Ascending aorta (tissue), 2 donors: ENCODE measurements around the gene PIM3. TPM values are rescaled to one million over a fixed set of nuclear protein-coding genes. Genes with fewer than 3 reads are reported as not detected.

Experiments
- DNase-seq, 2 donors: peaks; one replicate each; pipeline ENCODE4 v3.0.0-alpha.2; 2019; ENCODE audit warnings: low spot score in 2 of 2
- H3K27ac ChIP-seq, 2 donors: fragments of 200-600 bp; sonication (generic); one replicate each; pipeline ENCODE4 v1.5.1; 2016 to 2017; ENCODE audit warnings: mild to moderate bottlenecking in 1 of 2
- H3K27me3 ChIP-seq: fragments of 200-600 bp; sonication (generic); one replicate; pipeline ENCODE4 v1.5.1; 2017
- H3K36me3 ChIP-seq, 2 donors: fragments of 200-600 bp; sonication (generic); one replicate each; pipeline ENCODE4 v1.5.1; 2016
- H3K4me1 ChIP-seq, 2 donors: fragments of 200-600 bp; sonication (generic); one replicate each; pipeline ENCODE4 v1.5.1; 2016 to 2017; ENCODE audit warnings: mild to moderate bottlenecking in 1 of 2
- H3K4me3 ChIP-seq, 2 donors: fragments of 200-600 bp; sonication (generic); one replicate each; pipeline ENCODE4 v1.5.1; 2016 to 2017; ENCODE audit warnings: mild to moderate bottlenecking in 1 of 2
- H3K9me3 ChIP-seq, 2 donors: fragments of 200-600 bp; sonication (generic); one replicate each; pipeline ENCODE4 v1.5.1; 2016
- CTCF ChIP-seq, 3 experiments: fragments of 200-600 bp in 2 of 3; fragments of 450-650 bp in 1 of 3; sonication (generic) in 2 of 3; IDR thresholded peaks; one replicate each; pipeline ENCODE4 v1.5.1; 2016 to 2019; ENCODE audit warnings: antibody characterized with exemption in 3 of 3, mild to moderate bottlenecking in 1 of 3, moderate library complexity in 1 of 3
- intact Hi-C: fragments of 100-400 bp; cut with DNase I; formaldehyde crosslinking; loops from one replicate; pipeline ENCODE4 v1.15.1; 2023
- total RNA-seq: library from RNA; depleted of rRNA; stranded (reverse); fragments of >200 nt; gene quantifications from one replicate; pipeline ENCODE4 v1.1.0, GENCODE V29; 2016

The PIM3 gene
- total RNA-seq, 1 donor from 2014 or later: 269 TPM

GRCh38 chr22:49953680-49954344 is 6.8 kb upstream of the PIM3 start:
- Histone ChIP-seq H3K4me3 (no peak overlapping the region), H3K27me3 (no peaks in the 10 kb centered on the region), H3K9me3 (no peaks in the 10 kb centered on the region), H3K27ac (peak overlapping the region; percentile 19 to 36), H3K4me1 (peaks cover 3 to 16% of the 10 kb centered on the region in 2 donors), H3K36me3 (no peaks in the 10 kb centered on the region)
- DNase-seq: no peak
- intact Hi-C loops: no loop called here
- TF ChIP-seq CTCF (IDR thresholded peaks at IDR 0.05): no peak

GRCh38 chr22:49954354-49954753 is 6.2 kb upstream of the PIM3 start:
- H3K27ac ChIP-seq: peak overlapping the region in 1 of 2 donors; percentile 36
- DNase-seq: no peak
- intact Hi-C loops: no loop called here

GRCh38 chr22:49954991-49955580 is 5.5 kb upstream of the PIM3 start:
- no peak for TF ChIP-seq CTCF (IDR thresholded peaks at IDR 0.05)
- H3K4me1 ChIP-seq: peaks cover 3 to 21% of the 10 kb centered on the region in 2 donors
- H3K27me3 ChIP-seq: no peaks in the 10 kb centered on the region
- H3K27ac ChIP-seq: no peak overlapping the region
- no peak overlapping the region for H3K4me3 ChIP-seq
- no peak for DNase-seq
- H3K36me3 ChIP-seq: no peaks in the 10 kb centered on the region
- intact Hi-C loops: no loop called here
- H3K9me3 ChIP-seq: no peaks in the 10 kb centered on the region

More at GRCh38 chr22:49954354-49954753, 6.2 kb upstream of the PIM3 start:
- Histone ChIP-seq H3K27me3 (no peaks in the 10 kb centered on the region), H3K9me3 (no peaks in the 10 kb centered on the region), H3K4me1 (peaks cover 3 to 16% of the 10 kb centered on the region in 2 donors), H3K36me3 (no peaks in the 10 kb centered on the region), H3K4me3 (no peak overlapping the region)
- TF ChIP-seq CTCF (IDR thresholded peaks at IDR 0.05): no peak

- no peaks in the 10 kb centered on the region for H3K9me3 ChIP-seq
- DNase-seq: no peak
- no peaks in the 10 kb centered on the region for H3K27me3 ChIP-seq
- peaks cover 3 to 21% of the 10 kb centered on the region in 2 donors for H3K4me1 ChIP-seq
- H3K4me3 ChIP-seq: no peak overlapping the region
- H3K36me3 ChIP-seq: no peaks in the 10 kb centered on the region
- TF ChIP-seq CTCF (IDR thresholded peaks at IDR 0.05): no peak
- intact Hi-C loops: no loop called here
- H3K27ac ChIP-seq: no peak overlapping the region
Measured at GRCh38 chr22:49955581-49956417, 4.8 kb upstream of the PIM3 start.

GRCh38 chr22:49956418-49956770 is 4.2 kb upstream of the PIM3 start:
- intact Hi-C loops: no loop called here
- H3K4me3 ChIP-seq: no peak overlapping the region
- no peak for DNase-seq
- H3K27ac ChIP-seq: no peak overlapping the region
- TF ChIP-seq CTCF (IDR thresholded peaks at IDR 0.05): no peak
- H3K27me3 ChIP-seq: no peaks in the 10 kb centered on the region
- peaks cover 3 to 21% of the 10 kb centered on the region in 2 donors for H3K4me1 ChIP-seq
- H3K9me3 ChIP-seq: no peaks in the 10 kb centered on the region
- H3K36me3 ChIP-seq: no peaks in the 10 kb centered on the region
